GM12878 (cell line): Measurements from ENCODE around the gene POLR1G. TPM values are rescaled to one million over a fixed set of nuclear protein-coding genes. Genes with fewer than 3 reads are reported as not detected.

Source experiments
- ATAC-seq: fragments of 200-7000 bp; cut with Tn5 transposase; 3 replicates; pipeline ENCODE4 v1.9.1; 2020; ENCODE audit warnings: mild to moderate bottlenecking, moderate library complexity
- BruUV-seq: library from RNA; stranded (reverse); fragments of 400-500 nt; replicated peaks from 2 replicates; lab custom pipeline; 2021; lab: Mats Ljungman, UMichigan
- CTCF ChIA-PET: fragments of 300-600 bp; sonication (Branson Sonifier 250); formaldehyde crosslinking; extraction: SDS; loops from one replicate; lab custom pipeline; 2021; ENCODE audit warnings: inconsistent platforms; lab: Yijun Ruan, JAX
- POLR2A ChIA-PET: fragments of 350-600 bp; formaldehyde crosslinking; extraction: SDS; loops from one replicate; lab custom pipeline; 2021; ENCODE audit warnings: inconsistent platforms; lab: Charles Lee
- RAD21 ChIA-PET: fragments of 300-600 bp; sonication (Branson Sonifier 250); formaldehyde crosslinking; loops from one replicate; lab custom pipeline; 2023; ENCODE audit warnings: antibody characterized with exemption; ENCODE audit not compliant: unreplicated experiment; lab: Charles Lee
- SMC1A ChIA-PET: fragments of 300-600 bp; sonication (Branson Sonifier 250); formaldehyde crosslinking; loops from one replicate; lab custom pipeline; 2023; ENCODE audit not compliant: unreplicated experiment, uncharacterized antibody; lab: Charles Lee
- DNase-seq: peaks from one replicate; pipeline ENCODE4 v3.0.0-alpha.2; 2011; ENCODE audit warnings: low read depth, low spot score
- FAIRE-seq: peaks from 3 replicates; lab custom pipeline; 2011; peaks lifted over from hg19 to GRCh38; lab: Jason Lieb, UNC
- H2AFZ ChIP-seq: 2 replicates; pipeline ENCODE4 v1.6.0; 2011; ENCODE audit warnings: low read depth, low read length, control low read depth; ENCODE audit not compliant: control insufficient read depth
- H3K27ac ChIP-seq: 2 replicates; pipeline ENCODE4 v1.5.1; 2011; ENCODE audit warnings: control low read depth; ENCODE audit not compliant: control insufficient read depth, insufficient read depth
- H3K27me3 ChIP-seq, 2 experiments: replicated peaks in 1 of 2; 2 replicates each; pipeline versions ENCODE4 v1.6.0 to v1.6.1; 2011; ENCODE audit warnings: low read length in 1 of 2; ENCODE audit not compliant: control insufficient read depth in 2 of 2, insufficient read depth in 2 of 2
- H3K36me3 ChIP-seq, 2 experiments: 2 replicates each; pipeline ENCODE4 v1.5.1; 2011; ENCODE audit warnings: low read length in 1 of 2; ENCODE audit not compliant: control insufficient read depth in 2 of 2, insufficient read depth in 2 of 2
- H3K4me1 ChIP-seq: 2 replicates; pipeline ENCODE4 v1.6.1; 2011; ENCODE audit warnings: mild to moderate bottlenecking, low read length, moderate library complexity, mixed read lengths; ENCODE audit not compliant: control insufficient read depth, insufficient read depth
- H3K4me2 ChIP-seq: 2 replicates; pipeline ENCODE4 v1.6.0; 2011; ENCODE audit warnings: control low read depth; ENCODE audit not compliant: control insufficient read depth, insufficient read depth
- H3K4me3 ChIP-seq: fragments of 200-600 bp; sonication (generic); 2 replicates; pipeline ENCODE4 v1.5.1; 2016
- H3K79me2 ChIP-seq: 2 replicates; pipeline ENCODE4 v1.6.0; 2011; ENCODE audit warnings: low read length; ENCODE audit not compliant: control insufficient read depth, insufficient read depth
- H3K9ac ChIP-seq: 2 replicates; pipeline ENCODE4 v1.8.0; 2011; ENCODE audit warnings: low read length, control low read depth, mixed read lengths; ENCODE audit not compliant: control insufficient read depth, insufficient read depth
- H3K9me3 ChIP-seq: replicated peaks from 3 replicates; pipeline ENCODE4 v1.5.1; 2011; ENCODE audit warnings: mild to moderate bottlenecking, low read length; ENCODE audit not compliant: control insufficient read depth, insufficient read depth
- H4K20me1 ChIP-seq: 2 replicates; pipeline ENCODE4 v1.6.0; 2011; ENCODE audit not compliant: control insufficient read depth, insufficient read depth
- BACH1 ChIP-seq: fragments of 450-650 bp; IDR thresholded peaks from 2 replicates; pipeline ENCODE4 v1.6.1; 2017; ENCODE audit warnings: mild to moderate bottlenecking, borderline replicate concordance
- BHLHE40 ChIP-seq, 2 experiments: fragments of 450-650 bp in 1 of 2; IDR thresholded peaks; 2 replicates each; pipeline ENCODE4 v1.6.1; 2011 to 2017; ENCODE audit warnings: low read depth in 2 of 2, borderline replicate concordance in 1 of 2, improper control_type of control experiment in 1 of 2, low read length in 1 of 2, mild to moderate bottlenecking in 1 of 2
- HCFC1 ChIP-seq: fragments of 150-350 bp; IDR thresholded peaks from 2 replicates; pipeline ENCODE4 v1.6.1; 2014; ENCODE audit warnings: low read length
- JUNB ChIP-seq: IDR thresholded peaks from 2 replicates; pipeline ENCODE4 v1.6.1; 2016; ENCODE audit warnings: antibody characterized with exemption, mild to moderate bottlenecking
- KLF5 ChIP-seq: fragments of 450-650 bp; IDR thresholded peaks from 2 replicates; pipeline ENCODE4 v1.6.1; 2014; ENCODE audit warnings: mild to moderate bottlenecking; ENCODE audit not compliant: partially characterized antibody
- NBN ChIP-seq: fragments of 450-650 bp; IDR thresholded peaks from 2 replicates; pipeline ENCODE4 v1.6.1; 2016
- RELA ChIP-seq: fragments of 450-650 bp; IDR thresholded peaks from 2 replicates; pipeline ENCODE4 v1.8.0; 2014; ENCODE audit warnings: borderline replicate concordance; ENCODE audit not compliant: partially characterized antibody
- SPI1 ChIP-seq: IDR thresholded peaks from 2 replicates; pipeline ENCODE4 v1.6.1; 2011; ENCODE audit warnings: low read depth, mild to moderate bottlenecking, low read length, moderate library complexity, borderline replicate concordance; ENCODE audit not compliant: insufficient read depth
- SUPT20H ChIP-seq: IDR thresholded peaks from 2 replicates; pipeline ENCODE4 v1.6.1; 2011; ENCODE audit warnings: low read depth, mild to moderate bottlenecking, low read length, moderate library complexity, borderline replicate concordance; ENCODE audit not compliant: control insufficient read depth
- SUZ12 ChIP-seq: fragments of 200-600 bp; sonication (generic); IDR thresholded peaks from one replicate; pipeline ENCODE4 v1.6.1; 2018; ENCODE audit warnings: antibody characterized with exemption, mild to moderate bottlenecking; ENCODE audit not compliant: unreplicated experiment
- WGBS: methylation state at CpG from one replicate; pipeline ENCODE4 v1.1.6; 2016; ENCODE audit warnings: low lambda C conversion rate; ENCODE audit not compliant: insufficient replicate concordance, insufficient coverage; ENCODE audit errors: missing lambda C conversion rate; 5-methylcytosine and 5-hydroxymethylcytosine counted together
- in situ Hi-C: fragments of 300-500 bp; cut with MboI; formaldehyde crosslinking; loops from 9 replicates; pipeline ENCODE4 v1.14.3; 2018; ENCODE audit warnings: mixed read lengths
- intact Hi-C: fragments of 100-400 bp; cut with micrococcal nuclease; formaldehyde crosslinking; loops from one replicate; pipeline ENCODE4 v1.14.2; 2022; ENCODE audit not compliant: unreplicated experiment
- polyA plus RNA-seq, 11 experiments: library from polyadenylated mRNA; depleted of rRNA in 4 of 11; unstranded in 6 of 11; stranded (reverse) in 5 of 11; fragments of >200 nt; fragmentation: Nextera tagmentation in 4 of 11; fragmentation: Illumina TruSeq in 1 of 11; extraction: Ambion mirVana in 4 of 11; extraction: Trizol in 1 of 11; gene quantifications; 1 replicate in 1 of 11; 2 replicates in 10 of 11; pipeline versions ENCODE4 v1.2.1 to v1.2.3, GENCODE V29; 2011 to 2016; ENCODE audit warnings: inconsistent platforms in 2 of 11, missing spikeins in 2 of 11, low read depth in 1 of 11
- total RNA-seq, 4 experiments: library from RNA; depleted of rRNA in 3 of 4; stranded (reverse); fragments of >200 nt in 3 of 4; fragmentation: Illumina TruSeq in 1 of 4; extraction: Trizol in 1 of 4; gene quantifications; 2 replicates each; pipeline versions ENCODE4 v1.2.1 to v1.2.3, GENCODE V29; 2013 to 2021
- TF ChIP-seq, protein P1 (sequence below): fragments of 450-650 bp; IDR thresholded peaks from 2 replicates; pipeline ENCODE4 v1.6.1; 2017; ENCODE audit warnings: mild to moderate bottlenecking, moderate library complexity
- TF ChIP-seq, protein P2 (sequence below), 3 experiments: IDR thresholded peaks in 2 of 3; conservative IDR thresholded peaks in 1 of 3; 2 replicates each; pipeline ENCODE4 v1.5.1; 2011; ENCODE audit warnings: low read depth in 3 of 3, low read length in 3 of 3, mild to moderate bottlenecking in 3 of 3, control low read depth in 2 of 3, moderate library complexity in 2 of 3, inconsistent platforms in 1 of 3, mixed read lengths in 1 of 3; ENCODE audit not compliant: control insufficient read depth in 2 of 3, insufficient read depth in 1 of 3; ENCODE audit errors: extremely low read depth in 1 of 3

POLR1G gene
- total and polyA plus RNA-seq, 10 of the 15 experiments (the other 5 are each of a cell fraction or from before 2014, with no cell fraction given), result 2.0 to 30.9 (median 20.5) TPM

DNA sequence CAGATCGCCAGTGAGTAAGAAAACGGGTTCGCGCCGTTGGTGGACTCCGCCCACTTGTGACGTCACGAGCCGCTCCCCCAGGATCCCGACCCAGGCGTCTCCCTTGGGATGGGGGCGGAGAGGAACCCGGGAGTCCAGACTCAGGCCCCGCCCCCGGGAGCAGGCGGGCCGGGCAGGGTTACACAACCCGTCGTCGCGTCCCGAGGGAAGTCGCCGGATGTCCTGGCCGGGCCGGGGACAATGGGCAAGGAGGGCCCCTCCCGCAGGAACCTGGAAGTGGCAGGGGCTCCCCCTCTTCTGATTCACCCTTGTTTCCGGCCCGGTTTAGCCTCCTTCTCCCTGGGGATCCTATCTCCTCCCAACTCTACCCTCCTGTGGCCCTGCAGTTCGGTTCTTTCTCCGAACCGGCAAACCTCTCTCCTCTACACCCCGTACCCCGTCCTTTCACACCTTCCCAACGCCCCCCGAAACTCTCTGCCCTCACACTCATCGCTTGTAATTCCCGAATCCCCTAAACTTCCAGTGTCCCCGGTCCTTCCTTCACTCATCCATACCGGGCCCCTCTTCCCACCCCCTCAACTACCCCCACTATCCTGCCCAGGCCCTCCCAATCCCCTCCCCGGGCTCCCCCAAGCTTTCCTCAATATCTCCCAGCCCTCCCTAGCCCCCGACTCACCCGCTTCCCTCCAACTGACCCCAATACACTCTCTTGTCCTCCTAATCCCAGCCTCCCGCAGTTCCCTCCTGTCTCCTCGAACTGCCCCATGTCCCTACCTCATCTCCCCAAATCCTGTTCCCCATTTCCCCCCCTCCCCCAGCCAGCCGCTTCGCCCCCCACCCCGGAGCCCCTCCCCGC lies 37.2 kb downstream of the POLR1G start (continued):
- TF ChIP-seq, protein P1, sequence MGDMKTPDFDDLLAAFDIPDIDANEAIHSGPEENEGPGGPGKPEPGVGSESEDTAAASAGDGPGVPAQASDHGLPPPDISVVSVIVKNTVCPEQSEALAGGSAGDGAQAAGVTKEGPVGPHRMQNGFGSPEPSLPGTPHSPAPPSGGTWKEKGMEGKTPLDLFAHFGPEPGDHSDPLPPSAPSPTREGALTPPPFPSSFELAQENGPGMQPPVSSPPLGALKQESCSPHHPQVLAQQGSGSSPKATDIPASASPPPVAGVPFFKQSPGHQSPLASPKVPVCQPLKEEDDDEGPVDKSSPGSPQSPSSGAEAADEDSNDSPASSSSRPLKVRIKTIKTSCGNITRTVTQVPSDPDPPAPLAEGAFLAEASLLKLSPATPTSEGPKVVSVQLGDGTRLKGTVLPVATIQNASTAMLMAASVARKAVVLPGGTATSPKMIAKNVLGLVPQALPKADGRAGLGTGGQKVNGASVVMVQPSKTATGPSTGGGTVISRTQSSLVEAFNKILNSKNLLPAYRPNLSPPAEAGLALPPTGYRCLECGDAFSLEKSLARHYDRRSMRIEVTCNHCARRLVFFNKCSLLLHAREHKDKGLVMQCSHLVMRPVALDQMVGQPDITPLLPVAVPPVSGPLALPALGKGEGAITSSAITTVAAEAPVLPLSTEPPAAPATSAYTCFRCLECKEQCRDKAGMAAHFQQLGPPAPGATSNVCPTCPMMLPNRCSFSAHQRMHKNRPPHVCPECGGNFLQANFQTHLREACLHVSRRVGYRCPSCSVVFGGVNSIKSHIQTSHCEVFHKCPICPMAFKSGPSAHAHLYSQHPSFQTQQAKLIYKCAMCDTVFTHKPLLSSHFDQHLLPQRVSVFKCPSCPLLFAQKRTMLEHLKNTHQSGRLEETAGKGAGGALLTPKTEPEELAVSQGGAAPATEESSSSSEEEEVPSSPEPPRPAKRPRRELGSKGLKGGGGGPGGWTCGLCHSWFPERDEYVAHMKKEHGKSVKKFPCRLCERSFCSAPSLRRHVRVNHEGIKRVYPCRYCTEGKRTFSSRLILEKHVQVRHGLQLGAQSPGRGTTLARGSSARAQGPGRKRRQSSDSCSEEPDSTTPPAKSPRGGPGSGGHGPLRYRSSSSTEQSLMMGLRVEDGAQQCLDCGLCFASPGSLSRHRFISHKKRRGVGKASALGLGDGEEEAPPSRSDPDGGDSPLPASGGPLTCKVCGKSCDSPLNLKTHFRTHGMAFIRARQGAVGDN, result no peak
- TF ChIP-seq, all 136 proteins: peak for 32

DNA sequence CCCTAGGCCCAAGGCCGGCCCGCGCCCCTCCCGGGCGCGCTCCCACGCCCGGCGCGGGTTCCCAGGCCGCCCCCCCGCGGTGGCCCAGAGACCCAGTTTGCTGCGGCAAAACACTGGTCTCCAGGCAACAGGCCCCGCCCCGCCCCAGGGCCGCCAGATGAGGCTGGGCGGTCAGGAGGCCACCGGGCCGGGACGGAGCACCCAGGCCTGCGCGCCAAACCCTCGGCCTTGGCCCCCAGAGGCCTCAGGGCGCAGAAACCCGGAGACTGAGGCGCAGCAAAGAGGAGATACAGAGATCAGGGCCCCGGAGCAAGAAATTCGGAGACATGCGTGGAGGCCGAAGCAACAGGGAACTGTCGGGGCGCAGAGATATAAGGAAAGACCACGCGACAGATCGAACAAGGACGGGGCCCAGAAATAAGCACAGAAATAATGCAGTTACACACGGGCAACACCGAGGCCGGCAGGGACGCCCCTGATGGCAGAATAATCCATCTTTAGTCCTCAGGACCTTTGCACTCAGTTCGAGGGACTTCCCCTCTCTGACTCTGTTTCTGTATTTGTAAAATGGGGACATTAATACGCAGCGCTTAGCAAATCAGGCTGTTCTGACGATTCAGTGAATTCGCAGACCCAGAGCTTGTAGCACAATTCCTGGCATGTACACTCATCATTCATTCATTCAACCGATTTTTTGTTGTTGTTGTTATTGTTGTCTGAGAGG lies 38.0 kb downstream of the POLR1G start:
- Histone ChIP-seq H3K79me2 (no peaks in the 10 kb centered on the region), H4K20me1 (no peaks in the 10 kb centered on the region), H3K9me3 (no peaks in the 10 kb centered on the region), H3K27ac (peak overlapping the region; percentile 10; the same call in 1 of the 2 replicates), H3K36me3 (no peaks in the 10 kb centered on the region), H3K9ac (peak overlapping the region; percentile 27; the same call in 1 of the 2 replicates), H3K4me3 (peak overlapping the region; percentile 77), H3K4me1 (peaks cover 28% of the 10 kb centered on the region), H3K27me3 (no peaks in the 10 kb centered on the region), H3K4me2 (peak overlapping the region; percentile 85), H2AFZ (peak overlapping the region; percentile 63)
- RAD21 ChIA-PET, result interaction anchor here (0.7 to 1.9 kb wide), 5 partner anchors 23 to 197 kb away, joined by 3 to 25 read pairs (median 7); partner anchors contain the start of gene FOSB
- DNase-seq (no peak), ATAC-seq (peak; percentile 82), FAIRE-seq (peak; percentile 44)
- SMC1A ChIA-PET, result interaction anchor here (0.6 to 6.0 kb wide), 5 partner anchors 13 to 36 kb away, joined by 3 to 52 read pairs (median 5); partner anchors contain the start of gene FOSB
- WGBS, result under 1% methylated on average over 37 of the region's 47 CpGs
- intact Hi-C loops (loop anchor here (5.0 kb wide), 1 partner anchor 198 kb away; no protein-coding TSS in a partner anchor), in situ Hi-C loops (loop anchor here (5.0 kb wide), 1 partner anchor 33 kb away; no protein-coding TSS in a partner anchor)
- TSS peak; percentile 93 for BruUV-seq
- CTCF ChIA-PET, result interaction anchor here (0.8 to 6.4 kb wide), 9 partner anchors 10 to 199 kb away, joined by 3 to 176 read pairs (median 15); partner anchors contain the start of genes FOSB and PPP1R13L
- POLR2A ChIA-PET, result interaction anchor here (1.0 to 1.9 kb wide), 5 partner anchors 12 to 34 kb away, joined by 3 to 9 read pairs (median 4); partner anchors contain the start of gene FOSB
- TF ChIP-seq NBN (0 out of 2 replicates have a peak, but pooled peaks have one; percentile 45), BACH1 (peak; percentile 76; the same call in 1 of the 2 replicates), SPI1 (no peak), SUPT20H (no peak), RELA (no peak), HCFC1 (peak; percentile 17; the same call in 1 of the 2 replicates), BHLHE40 (IDR thresholded peaks at IDR 0.05; ENCODE audit: borderline replicate concordance in 1 of 2, low read depth in 2 of 2, low read length in 1 of 2) (peak in 1 of 2 experiments; percentile 44; a peak in 1 of 4 replicates), KLF5 (no peak), SUZ12 (no peak), JUNB (no peak)
- TF ChIP-seq, protein P2, sequence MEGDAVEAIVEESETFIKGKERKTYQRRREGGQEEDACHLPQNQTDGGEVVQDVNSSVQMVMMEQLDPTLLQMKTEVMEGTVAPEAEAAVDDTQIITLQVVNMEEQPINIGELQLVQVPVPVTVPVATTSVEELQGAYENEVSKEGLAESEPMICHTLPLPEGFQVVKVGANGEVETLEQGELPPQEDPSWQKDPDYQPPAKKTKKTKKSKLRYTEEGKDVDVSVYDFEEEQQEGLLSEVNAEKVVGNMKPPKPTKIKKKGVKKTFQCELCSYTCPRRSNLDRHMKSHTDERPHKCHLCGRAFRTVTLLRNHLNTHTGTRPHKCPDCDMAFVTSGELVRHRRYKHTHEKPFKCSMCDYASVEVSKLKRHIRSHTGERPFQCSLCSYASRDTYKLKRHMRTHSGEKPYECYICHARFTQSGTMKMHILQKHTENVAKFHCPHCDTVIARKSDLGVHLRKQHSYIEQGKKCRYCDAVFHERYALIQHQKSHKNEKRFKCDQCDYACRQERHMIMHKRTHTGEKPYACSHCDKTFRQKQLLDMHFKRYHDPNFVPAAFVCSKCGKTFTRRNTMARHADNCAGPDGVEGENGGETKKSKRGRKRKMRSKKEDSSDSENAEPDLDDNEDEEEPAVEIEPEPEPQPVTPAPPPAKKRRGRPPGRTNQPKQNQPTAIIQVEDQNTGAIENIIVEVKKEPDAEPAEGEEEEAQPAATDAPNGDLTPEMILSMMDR (IDR thresholded peaks at IDR 0.05 in 2 of 3, conservative IDR thresholded peaks at IDR 0.05 in 1 of 3; ENCODE audit: control insufficient read depth in 2 of 3, extremely low read depth in 1 of 3, insufficient read depth in 1 of 3, low read depth in 3 of 3, low read length in 3 of 3), result peak in 1 of 3 experiments; percentile 28; a peak in 2 of 6 replicates
